HG02840 (cell line): ENCODE measurements around the gene VARS2.
"Not testable (repeated sequence)": the region's sequence is repeated elsewhere in the genome, so short reads cannot be mapped to it uniquely, and the experiment has no call there.

Experiments
- ATAC-seq: cut with Tn5 transposase; IDR thresholded peaks from one replicate; pipeline ENCODE4 v1.9.1; 2021; ENCODE audit warnings: mild to moderate bottlenecking, moderate library complexity, moderate number of reproducible peaks; ENCODE audit not compliant: unreplicated experiment, low FRiP score

The VARS2 gene

GRCh38 chr6:30922447-30922852, 8.4 kb downstream of the VARS2 start:
- no peak for ATAC-seq

DNA sequence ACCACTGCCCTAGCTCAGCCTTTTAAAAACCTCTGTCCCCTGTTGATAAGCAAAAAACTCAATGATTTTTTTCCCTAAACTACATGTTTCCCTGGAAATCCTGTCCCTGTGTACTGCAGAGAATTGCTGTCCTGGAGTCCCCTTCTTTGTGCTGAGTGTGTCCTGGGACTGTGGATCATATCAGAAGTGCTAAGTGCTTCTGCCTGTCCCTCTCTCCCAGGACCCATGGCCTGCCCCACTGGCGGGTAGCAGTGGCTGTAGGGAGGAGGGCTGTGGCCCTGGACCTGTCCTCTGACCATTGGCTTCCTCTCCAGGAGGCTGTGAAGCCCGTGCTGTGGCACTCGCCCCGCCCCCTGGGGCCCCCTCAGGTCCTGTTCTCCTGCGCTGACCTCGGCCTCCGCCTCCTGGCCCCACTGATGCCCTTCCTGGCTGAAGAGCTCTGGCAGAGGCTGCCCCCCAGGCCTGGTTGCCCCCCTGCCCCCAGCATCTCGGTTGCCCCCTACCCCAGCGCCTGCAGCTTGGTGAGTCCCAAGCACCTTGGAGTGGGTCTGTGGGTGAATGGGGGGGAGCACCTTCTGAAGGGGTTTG, 10.1 kb downstream of the VARS2 start:
- not testable (repeated sequence) for ATAC-seq

- no peak for ATAC-seq
Measured at GRCh38 chr6:30926644-30927043, 12.6 kb downstream of the VARS2 start.

DNA sequence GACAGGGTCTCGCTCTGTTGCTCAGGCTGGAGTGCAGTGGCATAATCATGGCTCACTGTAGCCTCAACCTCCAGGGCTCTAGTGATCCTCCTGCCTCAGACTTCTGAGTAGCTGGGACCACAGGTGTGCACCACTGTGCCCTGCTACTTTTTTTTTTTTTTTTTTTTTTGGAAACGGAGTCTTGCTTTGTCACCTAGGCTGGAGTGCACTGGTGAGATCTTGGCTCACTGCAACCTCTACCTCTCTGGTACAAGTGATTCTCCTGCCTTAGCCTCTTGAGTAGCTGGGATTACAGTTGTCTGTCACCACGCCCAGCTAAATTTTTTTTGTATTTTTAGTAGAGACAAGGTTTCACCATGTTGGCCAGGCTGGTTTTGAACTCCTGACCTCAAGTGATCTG, 13.0 kb downstream of the VARS2 start:
- ATAC-seq = not testable (repeated sequence)

DNA sequence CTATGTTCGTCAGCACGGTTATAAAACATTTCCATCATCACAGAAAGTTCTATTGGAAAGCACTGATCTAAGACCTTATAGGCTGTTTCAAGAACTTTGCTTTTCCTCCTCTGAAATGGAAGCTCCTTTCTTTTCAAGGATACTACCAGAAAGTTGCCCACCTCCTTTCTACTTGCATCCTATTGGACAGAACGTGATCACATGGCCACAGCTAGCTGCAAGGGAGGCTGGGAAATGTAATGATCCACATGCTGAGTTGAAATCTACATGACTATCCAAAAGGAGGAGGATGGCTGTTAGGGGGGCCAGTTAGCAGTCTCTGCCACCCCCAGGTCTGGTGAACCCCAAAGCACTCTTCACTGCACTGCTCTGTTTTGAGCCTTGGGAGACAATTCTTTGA, 14.6 kb downstream of the VARS2 start:
- no peak for ATAC-seq

GRCh38 chr6:30930506-30930905, 16.5 kb downstream of the VARS2 start:
- ATAC-seq = no peak

GRCh38 chr6:30931272-30931671, 17.2 kb downstream of the VARS2 start:
- no peak for ATAC-seq

GRCh38 chr6:30931969-30932645, 18.1 kb downstream of the VARS2 start, which contains the start of gene SFTA2:
SFTA2 (minus strand) TSS chr6:30932170; CDS start chr6:30932096, 74 bp downstream.
- no peak for ATAC-seq

DNA sequence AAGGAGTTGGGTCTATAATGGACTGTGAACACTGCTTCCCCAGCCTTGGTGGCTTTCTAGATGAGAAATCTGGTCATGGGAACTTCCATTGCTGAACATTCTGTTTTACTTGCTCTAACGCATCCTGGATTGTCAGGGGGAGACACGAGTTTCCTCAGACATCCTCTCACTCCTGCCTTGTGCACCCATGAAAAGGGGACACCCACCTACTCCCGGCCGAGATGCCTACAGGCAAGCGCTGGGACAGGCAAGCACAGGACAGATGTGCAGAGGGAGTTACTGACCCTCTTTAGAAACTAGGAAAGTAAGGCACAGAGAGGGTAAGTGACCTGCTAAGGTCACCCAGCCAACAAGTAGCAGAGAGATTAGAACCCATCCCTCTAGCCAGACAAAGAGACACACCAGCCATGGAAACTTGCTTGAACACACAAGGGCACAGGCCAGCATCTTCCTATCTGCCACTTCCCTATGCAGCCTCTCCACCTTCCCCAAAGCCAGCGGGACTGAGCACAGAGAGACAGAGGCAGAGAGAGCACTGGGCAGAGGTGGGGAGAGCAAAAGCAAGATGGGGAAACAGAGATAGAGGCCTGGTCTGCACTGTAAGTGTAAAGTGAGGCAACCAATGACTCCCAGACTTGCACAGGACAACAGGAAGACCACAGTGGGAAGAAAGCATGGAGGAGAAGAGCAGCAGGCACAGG, 18.8 kb downstream of the VARS2 start:
- no peak for ATAC-seq

DNA sequence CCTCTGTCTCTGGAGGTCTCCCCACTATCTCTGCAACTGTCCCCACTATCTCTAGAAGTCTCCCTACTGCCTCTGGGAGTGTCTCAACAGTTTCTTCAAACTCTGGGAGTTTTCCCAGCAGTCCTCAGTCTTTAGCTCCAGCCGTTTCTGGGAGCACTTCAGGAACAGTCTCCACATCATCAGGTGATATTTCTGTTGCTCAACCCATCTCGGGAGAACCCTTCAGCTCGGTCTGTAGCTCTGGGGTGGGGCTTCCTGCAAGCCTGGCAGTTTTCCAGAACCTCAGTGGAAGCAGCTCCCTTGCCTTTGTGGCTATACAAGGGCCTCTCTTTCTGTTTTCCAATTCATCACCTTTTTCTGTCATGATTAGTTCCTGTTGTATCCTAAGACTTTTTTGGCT, 21.0 kb downstream of the VARS2 start:
- no peak for ATAC-seq

DNA sequence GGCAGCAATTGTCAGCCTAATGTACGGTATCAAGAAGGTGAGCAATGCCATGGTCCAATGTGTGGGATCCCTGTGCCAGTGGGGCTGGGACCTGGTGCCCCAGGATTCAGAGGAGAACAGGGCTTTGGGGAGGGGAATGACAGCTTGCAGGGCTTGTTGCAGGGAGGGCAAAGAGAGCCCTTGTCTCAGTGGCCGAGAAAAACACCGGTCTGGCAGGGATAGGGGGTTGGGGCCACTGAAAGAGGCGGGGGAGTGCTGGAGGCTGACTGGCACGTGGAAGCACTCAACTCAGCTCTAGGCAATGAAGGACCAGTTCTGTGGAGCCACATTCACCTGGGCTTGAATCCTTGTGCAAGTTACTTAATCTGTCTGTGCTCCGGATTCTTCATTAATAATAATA, 23.2 kb downstream of the VARS2 start:
- no peak for ATAC-seq

DNA sequence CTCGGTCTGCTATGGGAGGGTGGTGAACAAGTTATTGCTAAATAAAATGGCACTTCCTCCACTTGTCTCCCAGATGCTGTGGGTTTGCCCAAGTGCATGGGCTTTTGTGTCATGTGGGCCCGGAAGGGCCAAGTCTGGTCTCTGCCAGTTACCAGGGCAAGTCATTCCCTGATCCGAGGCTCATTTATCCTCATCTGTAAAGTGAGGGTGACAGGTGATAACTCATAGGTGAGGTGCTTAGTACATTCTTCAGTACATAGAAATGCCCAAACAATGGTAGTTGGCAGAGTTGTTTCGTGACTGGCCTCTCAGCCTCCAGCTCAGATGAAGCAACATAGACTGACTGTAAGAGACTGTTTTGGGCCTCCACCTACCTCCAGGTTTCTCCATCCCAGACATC, 24.7 kb downstream of the VARS2 start:
- no peak for ATAC-seq

DNA sequence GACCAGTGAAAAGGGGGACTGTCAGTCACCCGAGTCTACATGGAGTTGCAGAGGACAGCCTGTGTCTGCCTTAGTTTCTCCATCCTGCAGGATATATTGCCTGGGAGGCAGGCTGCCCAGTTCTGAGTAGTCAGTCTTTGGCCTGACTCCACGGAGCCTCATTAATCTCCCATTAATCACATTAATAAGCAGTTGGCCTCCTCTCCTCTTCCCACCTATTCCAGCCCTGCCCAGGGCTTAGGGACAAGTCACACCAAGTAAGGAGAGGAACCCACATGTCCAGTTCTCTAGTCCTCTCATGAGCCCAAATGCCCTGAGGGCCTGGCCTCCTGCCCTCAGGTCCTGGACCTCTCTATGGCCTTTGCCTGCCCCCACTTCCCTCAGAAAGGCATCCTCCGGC, 25.4 kb downstream of the VARS2 start:
- ATAC-seq = no peak

- ATAC-seq = no peak
Measured at GRCh38 chr6:30940361-30940986, 26.4 kb downstream of the VARS2 start, which contains the start of gene MUCL3. MUCL3 (plus strand) TSS chr6:30940973; CDS start chr6:30941000, 27 bp downstream.

DNA sequence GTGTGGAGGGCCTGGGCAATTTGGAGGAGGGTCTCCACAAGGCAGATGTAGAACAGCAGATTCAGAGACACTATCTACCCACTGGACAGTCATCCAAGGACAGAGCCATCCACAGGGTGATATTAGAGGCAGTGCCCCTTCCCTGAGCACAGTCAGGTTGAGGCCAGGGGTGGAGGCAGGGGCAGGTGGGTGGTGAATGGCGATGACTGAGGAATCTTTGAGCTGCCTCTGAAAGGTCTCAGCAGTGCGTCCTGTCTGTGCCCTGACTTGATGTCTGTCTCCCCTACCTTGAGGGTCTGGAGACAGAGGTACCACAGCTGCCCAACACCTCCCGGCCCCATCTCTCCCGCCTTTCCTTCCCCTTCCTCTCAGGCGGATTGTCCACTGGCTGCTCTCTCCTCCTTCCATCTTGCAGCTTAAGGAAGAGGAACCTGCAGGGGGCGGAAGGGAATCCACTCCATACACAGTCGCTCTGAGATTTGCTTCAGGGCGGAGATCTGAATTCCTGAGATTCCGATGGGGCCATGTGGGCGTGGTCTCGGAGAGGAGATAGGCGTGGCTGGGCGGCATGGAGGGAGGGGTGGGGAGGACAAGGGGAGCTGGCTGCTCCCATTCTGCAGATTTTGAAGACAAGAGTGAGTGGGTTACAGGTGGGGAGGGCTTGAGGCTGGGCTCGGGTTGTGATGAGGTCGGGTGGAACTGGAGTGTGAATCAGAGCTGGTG, 28.5 kb downstream of the VARS2 start:
- no peak for ATAC-seq

GRCh38 chr6:30944051-30944450, 30.0 kb downstream of the VARS2 start:
- no peak for ATAC-seq

GRCh38 chr6:30945281-30945680, 31.2 kb downstream of the VARS2 start:
- no peak for ATAC-seq

DNA sequence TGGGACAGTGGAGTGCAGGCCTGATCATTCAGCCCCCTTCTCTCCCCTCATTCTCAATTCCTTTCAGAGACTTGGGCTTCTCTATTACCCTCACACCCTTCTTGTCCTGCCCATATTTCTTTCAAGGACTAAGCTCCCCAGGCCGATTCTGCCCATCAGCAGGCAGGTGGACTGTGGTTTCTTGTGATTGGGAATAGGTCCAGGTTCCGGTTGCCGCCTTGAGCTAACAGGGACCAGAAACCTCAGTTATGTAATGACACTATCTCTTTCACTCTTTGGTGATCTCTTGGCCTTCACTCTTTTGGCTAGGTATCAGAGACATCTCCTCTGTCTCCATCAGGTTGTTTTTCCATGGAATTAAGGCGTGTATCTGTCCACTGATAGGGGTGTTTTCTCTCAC, 33.2 kb downstream of the VARS2 start:
- ATAC-seq = no peak

- no peak for ATAC-seq
Measured at GRCh38 chr6:30948811-30949210, 34.8 kb downstream of the VARS2 start.

DNA sequence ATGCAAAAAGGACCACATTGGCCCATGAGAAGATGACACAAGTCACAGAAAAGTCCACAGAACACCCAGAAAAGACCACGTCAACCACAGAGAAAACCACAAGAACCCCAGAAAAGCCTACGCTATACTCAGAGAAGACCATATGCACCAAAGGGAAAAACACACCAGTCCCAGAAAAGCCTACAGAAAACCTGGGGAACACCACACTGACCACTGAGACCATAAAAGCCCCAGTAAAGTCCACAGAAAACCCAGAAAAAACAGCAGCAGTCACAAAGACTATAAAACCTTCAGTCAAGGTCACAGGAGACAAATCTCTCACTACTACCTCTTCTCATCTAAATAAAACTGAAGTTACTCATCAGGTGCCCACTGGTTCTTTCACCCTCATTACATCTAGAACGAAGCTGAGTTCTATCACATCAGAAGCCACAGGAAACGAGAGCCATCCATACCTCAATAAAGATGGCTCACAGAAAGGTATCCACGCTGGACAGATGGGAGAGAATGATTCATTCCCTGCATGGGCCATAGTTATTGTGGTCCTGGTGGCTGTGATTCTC, 38.0 kb downstream of the VARS2 start:
- ATAC-seq = no peak
